Esophagus squamous epithelium (tissue), 5 donors: Measurements from ENCODE around the gene HOXD8. TPM values are rescaled to one million over a fixed set of nuclear protein-coding genes. Genes with fewer than 3 reads are reported as not detected.
A peak's percentile ranks its signal among the peaks of the same experiment; 100 is the strongest.

Source experiments
- DNase-seq: peaks from one replicate; lab custom pipeline; 2025; lab: John Stamatoyannopoulos, UW
- H3K27ac ChIP-seq, 4 donors: fragments of 200-600 bp; sonication (generic); one replicate each; pipeline ENCODE4 v1.5.1; 2016 to 2019; ENCODE audit warnings: mild to moderate bottlenecking in 1 of 4
- H3K27me3 ChIP-seq, 4 donors: fragments of 200-600 bp; sonication (generic); 1 replicate in 3 of 4; 2 replicates in 1 of 4; pipeline versions ENCODE4 v1.5.1 to v1.6.0; 2017 to 2021; ENCODE audit warnings: antibody characterized with exemption in 1 of 4
- H3K36me3 ChIP-seq, 3 donors: fragments of 200-600 bp; sonication (generic); one replicate each; pipeline ENCODE4 v1.5.1; 2016 to 2019
- H3K4me1 ChIP-seq, 3 donors: fragments of 200-600 bp; sonication (generic); one replicate each; pipeline ENCODE4 v1.5.1; 2017 to 2019
- H3K4me3 ChIP-seq, 4 donors: fragments of 200-600 bp; sonication (generic); 1 replicate in 3 of 4; 2 replicates in 1 of 4; pipeline ENCODE4 v1.5.1; 2016 to 2019; ENCODE audit warnings: mild to moderate bottlenecking in 2 of 4, moderate library complexity in 1 of 4
- H3K9me3 ChIP-seq, 3 donors: fragments of 200-600 bp; sonication (generic); one replicate each; pipeline ENCODE4 v1.5.1; 2016 to 2019
- POLR2A ChIP-seq, 4 donors: fragments of 450-650 bp; IDR thresholded peaks; one replicate each; pipeline ENCODE4 v1.6.1; 2017; ENCODE audit warnings: antibody characterized with exemption in 4 of 4, mild to moderate bottlenecking in 4 of 4, moderate library complexity in 3 of 4
- WGBS, 2 donors: methylation state at CpG; one replicate each; pipeline ENCODE4 v1.1.5; 2018; 5-methylcytosine and 5-hydroxymethylcytosine counted together
- intact Hi-C: fragments of 100-400 bp; cut with DNase I; formaldehyde crosslinking; loops from one replicate; pipeline ENCODE4 v1.15.0; 2022
- total RNA-seq, 4 donors: library from RNA; depleted of rRNA; stranded (reverse); fragments of >200 nt; gene quantifications; one replicate each; pipeline ENCODE4 v1.1.0, GENCODE V29; 2016
- TF ChIP-seq, protein P1 (sequence below), 6 experiments: fragments of 450-650 bp in 4 of 6; fragments of 200-600 bp in 2 of 6; sonication (generic) in 2 of 6; IDR thresholded peaks; one replicate each; pipeline ENCODE4 v1.5.1; 2016 to 2019; ENCODE audit warnings: antibody characterized with exemption in 6 of 6, mild to moderate bottlenecking in 4 of 6, moderate library complexity in 4 of 6
- donor health status: DM: yes; HTN: yes; CAD: no.

The HOXD8 gene
- total RNA-seq, 4 donors from 2014 or later = 1.2 to 4.6 (median 1.2) TPM; not detected in 1

GRCh38 chr2:176122052-176122682 lies 7.3 kb upstream of the HOXD8 start:
- peak overlapping the region; percentile 36 to 85 (median 70) for H3K27ac ChIP-seq
- H3K4me3 ChIP-seq = peak overlapping the region; percentile 27 to 59 (median 42)
- intact Hi-C loops = loop anchor here (10.0 kb wide), 2 partner anchors 693 to 1023 kb away; no protein-coding TSS in a partner anchor
- H3K9me3 ChIP-seq = no peaks in the 10 kb centered on the region
- peaks cover 0 to 38% (median 4%) of the 10 kb centered on the region in 3 donors for H3K4me1 ChIP-seq
- 0 to 8% methylated on average over 3 to 8 of the region's 47 CpGs for WGBS, 2 donors
- H3K36me3 ChIP-seq = no peaks in the 10 kb centered on the region
- H3K27me3 ChIP-seq = peaks cover 47 to 100% (median 59%) of the 10 kb centered on the region in 4 donors
- TF ChIP-seq POLR2A (IDR thresholded peaks at IDR 0.05) = no peak
- TF ChIP-seq, protein P1, sequence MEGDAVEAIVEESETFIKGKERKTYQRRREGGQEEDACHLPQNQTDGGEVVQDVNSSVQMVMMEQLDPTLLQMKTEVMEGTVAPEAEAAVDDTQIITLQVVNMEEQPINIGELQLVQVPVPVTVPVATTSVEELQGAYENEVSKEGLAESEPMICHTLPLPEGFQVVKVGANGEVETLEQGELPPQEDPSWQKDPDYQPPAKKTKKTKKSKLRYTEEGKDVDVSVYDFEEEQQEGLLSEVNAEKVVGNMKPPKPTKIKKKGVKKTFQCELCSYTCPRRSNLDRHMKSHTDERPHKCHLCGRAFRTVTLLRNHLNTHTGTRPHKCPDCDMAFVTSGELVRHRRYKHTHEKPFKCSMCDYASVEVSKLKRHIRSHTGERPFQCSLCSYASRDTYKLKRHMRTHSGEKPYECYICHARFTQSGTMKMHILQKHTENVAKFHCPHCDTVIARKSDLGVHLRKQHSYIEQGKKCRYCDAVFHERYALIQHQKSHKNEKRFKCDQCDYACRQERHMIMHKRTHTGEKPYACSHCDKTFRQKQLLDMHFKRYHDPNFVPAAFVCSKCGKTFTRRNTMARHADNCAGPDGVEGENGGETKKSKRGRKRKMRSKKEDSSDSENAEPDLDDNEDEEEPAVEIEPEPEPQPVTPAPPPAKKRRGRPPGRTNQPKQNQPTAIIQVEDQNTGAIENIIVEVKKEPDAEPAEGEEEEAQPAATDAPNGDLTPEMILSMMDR (IDR thresholded peaks at IDR 0.05) = no peak
- DNase-seq = no peak

DNA sequence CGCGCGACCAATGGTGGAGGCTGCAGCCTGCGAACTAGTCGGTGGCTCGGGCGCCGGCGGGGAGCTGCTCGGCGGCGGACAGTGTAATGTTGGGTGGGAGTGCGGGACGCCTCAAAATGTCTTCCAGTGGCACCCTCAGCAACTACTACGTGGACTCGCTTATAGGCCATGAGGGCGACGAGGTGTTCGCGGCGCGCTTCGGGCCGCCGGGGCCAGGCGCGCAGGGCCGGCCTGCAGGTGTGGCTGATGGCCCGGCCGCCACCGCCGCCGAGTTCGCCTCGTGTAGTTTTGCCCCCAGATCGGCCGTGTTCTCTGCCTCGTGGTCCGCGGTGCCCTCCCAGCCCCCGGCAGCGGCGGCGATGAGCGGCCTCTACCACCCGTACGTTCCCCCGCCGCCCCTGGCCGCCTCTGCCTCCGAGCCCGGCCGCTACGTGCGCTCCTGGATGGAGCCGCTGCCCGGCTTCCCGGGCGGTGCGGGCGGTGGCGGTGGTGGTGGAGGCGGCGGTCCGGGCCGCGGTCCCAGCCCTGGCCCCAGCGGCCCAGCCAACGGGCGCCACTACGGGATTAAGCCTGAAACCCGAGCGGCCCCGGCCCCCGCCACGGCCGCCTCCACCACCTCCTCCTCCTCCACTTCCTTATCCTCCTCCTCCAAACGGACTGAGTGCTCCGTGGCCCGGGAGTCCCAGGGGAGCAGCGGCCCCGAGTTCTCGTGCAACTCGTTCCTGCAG lies 6.7 kb upstream of the HOXD8 start, which contains the start of gene HOXD9:
Gene HOXD9 (plus strand): TSS at position 37 of the 728 bp plus-strand sequence. CDS start 50 bp downstream, at position 87.
- Histone ChIP-seq H3K27me3 (peaks cover 40 to 100% (median 54%) of the 10 kb centered on the region in 4 donors), H3K36me3 (no peaks in the 10 kb centered on the region), H3K27ac (peak within 1 kb of the TSS; percentile 36 to 85 (median 70)), H3K9me3 (no peaks in the 10 kb centered on the region), H3K4me1 (peaks cover 0 to 40% (median 4%) of the 10 kb centered on the region in 3 donors), H3K4me3 (peak within 1 kb of the TSS; percentile 27 to 59 (median 42))
- 7% methylated on average over 21 of the region's 84 CpGs; no CpG with 5 or more reads in 1 of the 2 donors for WGBS, 2 donors
- intact Hi-C loops = loop anchor here (10.0 kb wide), 2 partner anchors 692 to 1022 kb away; no protein-coding TSS in a partner anchor
- TF ChIP-seq, protein P1 (IDR thresholded peaks at IDR 0.05) = no peak
- peak in 1 of 4 donors; percentile 41 for TF ChIP-seq POLR2A (IDR thresholded peaks at IDR 0.05)
- no peak for DNase-seq

DNA sequence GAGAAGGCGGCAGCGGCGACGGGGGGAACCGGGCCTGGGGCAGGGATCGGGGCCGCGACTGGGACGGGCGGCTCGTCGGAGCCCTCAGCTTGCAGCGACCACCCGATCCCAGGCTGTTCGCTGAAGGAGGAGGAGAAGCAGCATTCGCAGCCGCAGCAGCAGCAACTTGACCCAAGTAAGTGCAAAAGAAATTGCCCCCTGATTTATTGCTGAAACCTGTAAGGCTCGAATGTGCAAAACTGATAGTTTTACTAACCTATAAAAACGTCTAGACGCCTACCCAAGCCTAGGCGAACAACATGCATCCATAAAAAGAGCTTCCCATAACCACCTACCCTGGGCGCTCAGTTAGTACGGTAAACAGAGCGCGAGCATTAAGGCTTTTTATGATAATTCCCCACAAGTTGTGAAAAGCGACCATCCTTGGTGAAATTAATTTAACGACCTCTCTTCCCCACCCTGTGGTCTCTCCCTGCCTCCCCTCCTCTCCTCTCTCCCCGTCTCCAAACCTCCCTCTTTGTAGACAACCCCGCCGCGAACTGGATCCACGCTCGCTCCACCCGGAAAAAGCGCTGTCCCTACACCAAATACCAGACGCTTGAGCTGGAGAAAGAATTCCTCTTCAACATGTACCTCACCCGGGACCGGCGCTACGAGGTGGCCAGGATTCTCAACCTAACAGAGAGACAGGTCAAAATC lies 5.9 kb upstream of the HOXD8 start:
- Histone ChIP-seq H3K9me3 (no peaks in the 10 kb centered on the region), H3K27me3 (peaks cover 40 to 100% (median 53%) of the 10 kb centered on the region in 4 donors), H3K27ac (peak overlapping the region; percentile 36 to 85 (median 70)), H3K4me3 (peak overlapping the region; percentile 27 to 59 (median 42)), H3K4me1 (peaks cover 0 to 48% (median 4%) of the 10 kb centered on the region in 3 donors), H3K36me3 (no peaks in the 10 kb centered on the region)
- no peak for DNase-seq
- TF ChIP-seq, protein P1 (IDR thresholded peaks at IDR 0.05) = no peak
- no peak for TF ChIP-seq POLR2A (IDR thresholded peaks at IDR 0.05)
- 10 to 12% methylated on average over 21 to 28 of the region's 40 CpGs for WGBS, 2 donors
- intact Hi-C loops = loop anchor here (10.0 kb wide), 2 partner anchors 691 to 1021 kb away; no protein-coding TSS in a partner anchor

DNA sequence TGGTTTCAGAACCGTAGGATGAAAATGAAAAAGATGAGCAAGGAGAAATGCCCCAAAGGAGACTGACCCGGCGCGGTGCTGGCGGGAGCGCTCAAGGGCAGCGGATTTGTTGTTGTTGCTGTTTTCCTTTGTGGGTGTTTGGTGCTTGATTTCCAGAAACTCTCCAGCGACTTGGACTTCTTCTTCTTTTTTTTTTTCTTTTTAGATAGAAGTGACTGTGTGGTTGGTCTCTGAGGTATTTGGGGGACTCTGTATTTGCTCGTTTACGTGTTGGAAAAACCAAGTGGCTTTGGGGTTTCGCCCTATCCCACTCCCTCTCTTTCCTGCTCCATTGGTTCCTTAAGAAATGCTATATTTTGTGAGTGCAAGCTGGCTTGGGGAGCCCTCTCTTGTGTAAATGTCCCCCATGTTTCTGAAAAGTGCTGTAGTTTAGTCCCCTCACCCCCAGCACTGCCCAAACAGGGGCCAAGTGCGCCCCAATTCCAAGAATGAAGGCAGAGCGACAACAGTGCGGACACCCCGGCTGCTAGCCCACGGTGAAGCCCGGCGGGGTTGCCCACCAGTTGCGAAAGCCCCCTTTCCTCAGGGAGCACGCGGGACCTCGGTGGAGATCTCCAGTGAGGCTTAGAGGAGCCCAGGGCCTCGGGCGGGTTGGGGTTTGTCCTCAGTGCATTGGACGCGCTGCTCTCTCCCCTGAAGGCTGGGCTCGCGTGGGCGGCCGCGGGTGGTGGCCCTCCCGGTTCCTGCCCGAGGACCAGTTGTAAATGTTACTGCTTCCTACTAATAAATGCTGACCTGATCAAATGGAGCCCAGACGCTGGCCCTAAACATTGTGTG lies 5.2 kb upstream of the HOXD8 start:
- peaks cover 40 to 100% (median 60%) of the 10 kb centered on the region in 4 donors for H3K27me3 ChIP-seq
- intact Hi-C loops = loop anchor here (10.0 kb wide), 2 partner anchors 690 to 1020 kb away; no protein-coding TSS in a partner anchor
- peaks cover 0 to 52% (median 6%) of the 10 kb centered on the region in 3 donors for H3K4me1 ChIP-seq
- H3K27ac ChIP-seq = peak overlapping the region in 3 of 4 donors; percentile 61 to 85 (median 78)
- peak overlapping the region; percentile 27 to 59 (median 42) for H3K4me3 ChIP-seq
- no peaks in the 10 kb centered on the region for H3K9me3 ChIP-seq
- TF ChIP-seq POLR2A (IDR thresholded peaks at IDR 0.05) = no peak
- TF ChIP-seq, protein P1 (IDR thresholded peaks at IDR 0.05) = no peak
- 19 to 26% methylated on average over 14 to 22 of the region's 34 CpGs for WGBS, 2 donors
- DNase-seq = no peak
- no peaks in the 10 kb centered on the region for H3K36me3 ChIP-seq
